Fibroblast of lung (primary cell): ENCODE results near the gene TREX2. TPM values are rescaled to one million over a fixed set of nuclear protein-coding genes. Genes with fewer than 3 reads are reported as not detected.

ENCODE experiments used
- DNase-seq, 2 donors: peaks; one replicate each; pipeline versions ENCODE4 v3.0.0 to v3.0.0-alpha.2; 2010; ENCODE audit warnings: low read depth in 2 of 2
- H2AFZ ChIP-seq: 2 replicates; pipeline ENCODE4 v1.5.1; 2012; ENCODE audit warnings: low read length, control low read depth, inconsistent platforms
- H3K27ac ChIP-seq: 2 replicates; pipeline ENCODE4 v1.5.1; 2011; ENCODE audit warnings: low read length, control low read depth; ENCODE audit not compliant: insufficient read depth
- H3K27me3 ChIP-seq: 2 replicates; pipeline ENCODE4 v1.5.1; 2011; ENCODE audit warnings: mild to moderate bottlenecking, low read length; ENCODE audit not compliant: control insufficient read depth, insufficient read depth
- H3K36me3 ChIP-seq: 2 replicates; pipeline ENCODE4 v1.5.1; 2011; ENCODE audit warnings: low read length; ENCODE audit not compliant: control insufficient read depth, insufficient read depth
- H3K4me1 ChIP-seq: 2 replicates; pipeline ENCODE4 v1.5.1; 2011; ENCODE audit warnings: low read length; ENCODE audit not compliant: control insufficient read depth, insufficient read depth; ENCODE audit errors: extremely low read depth
- H3K4me2 ChIP-seq: 2 replicates; pipeline ENCODE4 v1.5.1; 2011; ENCODE audit warnings: low read length, control low read depth; ENCODE audit not compliant: insufficient read depth; ENCODE audit errors: extremely low read depth
- H3K4me3 ChIP-seq, 4 experiments: fragments of 200-600 bp in 1 of 4; sonication (generic) in 1 of 4; replicated peaks in 1 of 4; 2 replicates each; pipeline ENCODE4 v1.5.1; 2011 to 2016; ENCODE audit warnings: low read length in 4 of 4, low read depth in 3 of 4, mild to moderate bottlenecking in 3 of 4, control low read depth in 2 of 4, inconsistent platforms in 1 of 4, mixed read lengths in 1 of 4; ENCODE audit not compliant: insufficient read depth in 1 of 4; ENCODE audit errors: control extremely low read depth in 1 of 4
- H3K79me2 ChIP-seq: 2 replicates; pipeline ENCODE4 v1.5.1; 2012; ENCODE audit warnings: mild to moderate bottlenecking, low read length, inconsistent platforms; ENCODE audit not compliant: control insufficient read depth, insufficient read depth
- H3K9ac ChIP-seq: 2 replicates; pipeline ENCODE4 v1.5.1; 2011; ENCODE audit warnings: mild to moderate bottlenecking, low read length, control low read depth; ENCODE audit not compliant: insufficient read depth
- H3K9me3 ChIP-seq: 2 replicates; pipeline ENCODE4 v1.5.1; 2012; ENCODE audit warnings: low read depth, low read length; ENCODE audit not compliant: control insufficient read depth, insufficient read depth
- H4K20me1 ChIP-seq: 2 replicates; pipeline ENCODE4 v1.5.1; 2011; ENCODE audit warnings: low read length; ENCODE audit not compliant: control insufficient read depth, insufficient read depth; ENCODE audit errors: extremely low read depth
- EZH2 ChIP-seq: IDR thresholded peaks from 2 replicates; pipeline ENCODE4 v1.5.1; 2012; ENCODE audit warnings: low read length, control low read depth, mild to moderate bottlenecking; ENCODE audit errors: missing control alignments
- polyA plus RNA-seq, 2 donors: library from polyadenylated mRNA; depleted of rRNA in 1 of 2; stranded (reverse) in 1 of 2; unstranded in 1 of 2; fragments of >200 nt; gene quantifications; 2 replicates each; pipeline ENCODE4 v1.2.1, GENCODE V29; 2011 to 2012; ENCODE audit warnings: missing spikeins in 1 of 2
- total RNA-seq: library from RNA; depleted of rRNA; stranded (reverse); fragments of >200 nt; gene quantifications from 2 replicates; pipeline ENCODE4 v1.2.1, GENCODE V29; 2014
- TF ChIP-seq, protein P1 (sequence below), 2 donors: IDR thresholded peaks in 1 of 2; conservative IDR thresholded peaks in 1 of 2; 1 replicate in 1 of 2; 2 replicates in 1 of 2; pipeline ENCODE4 v1.5.1; 2011 to 2012; ENCODE audit warnings: low read length in 2 of 2, control low read depth in 1 of 2, inconsistent platforms in 1 of 2, low read depth in 1 of 2, mild to moderate bottlenecking in 1 of 2

TREX2 gene
- total and polyA plus RNA-seq, 2 donors (not counting 1 experiment from before 2014, with no cell fraction given): 3.1 TPM; not detected in 1

- no peak overlapping the region for H3K9ac ChIP-seq
- no peaks in the 10 kb centered on the region for H3K27me3 ChIP-seq
- H3K9me3 ChIP-seq: no peaks in the 10 kb centered on the region
- no peak for DNase-seq
- TF ChIP-seq, protein P1, sequence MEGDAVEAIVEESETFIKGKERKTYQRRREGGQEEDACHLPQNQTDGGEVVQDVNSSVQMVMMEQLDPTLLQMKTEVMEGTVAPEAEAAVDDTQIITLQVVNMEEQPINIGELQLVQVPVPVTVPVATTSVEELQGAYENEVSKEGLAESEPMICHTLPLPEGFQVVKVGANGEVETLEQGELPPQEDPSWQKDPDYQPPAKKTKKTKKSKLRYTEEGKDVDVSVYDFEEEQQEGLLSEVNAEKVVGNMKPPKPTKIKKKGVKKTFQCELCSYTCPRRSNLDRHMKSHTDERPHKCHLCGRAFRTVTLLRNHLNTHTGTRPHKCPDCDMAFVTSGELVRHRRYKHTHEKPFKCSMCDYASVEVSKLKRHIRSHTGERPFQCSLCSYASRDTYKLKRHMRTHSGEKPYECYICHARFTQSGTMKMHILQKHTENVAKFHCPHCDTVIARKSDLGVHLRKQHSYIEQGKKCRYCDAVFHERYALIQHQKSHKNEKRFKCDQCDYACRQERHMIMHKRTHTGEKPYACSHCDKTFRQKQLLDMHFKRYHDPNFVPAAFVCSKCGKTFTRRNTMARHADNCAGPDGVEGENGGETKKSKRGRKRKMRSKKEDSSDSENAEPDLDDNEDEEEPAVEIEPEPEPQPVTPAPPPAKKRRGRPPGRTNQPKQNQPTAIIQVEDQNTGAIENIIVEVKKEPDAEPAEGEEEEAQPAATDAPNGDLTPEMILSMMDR (conservative IDR thresholded peaks at IDR 0.05 in 1 of 2, IDR thresholded peaks at IDR 0.05 in 1 of 2; ENCODE audit: low read depth in 1 of 2, low read length in 2 of 2): no peak
- TF ChIP-seq EZH2: no peak
- no peak overlapping the region for H2AFZ ChIP-seq
- no peaks in the 10 kb centered on the region for H4K20me1 ChIP-seq
- no peaks in the 10 kb centered on the region for H3K79me2 ChIP-seq
- H3K4me2 ChIP-seq: no peak overlapping the region
- H3K27ac ChIP-seq: no peak overlapping the region
- no peaks in the 10 kb centered on the region for H3K4me1 ChIP-seq
- H3K36me3 ChIP-seq: no peaks in the 10 kb centered on the region
- no peak overlapping the region for H3K4me3 ChIP-seq
These were observed 9.2 kb upstream of the TREX2 start for GRCh38 chrX:153454901-153455550.

GRCh38 chrX:153450949-153451277, 5.1 kb upstream of the TREX2 start:
- DNase-seq: no peak
- Histone ChIP-seq H3K9me3 (no peaks in the 10 kb centered on the region), H3K4me3 (no peak overlapping the region), H3K27ac (no peak overlapping the region), H3K4me1 (no peaks in the 10 kb centered on the region), H4K20me1 (no peaks in the 10 kb centered on the region), H3K79me2 (no peaks in the 10 kb centered on the region), H2AFZ (no peak overlapping the region), H3K27me3 (no peaks in the 10 kb centered on the region), H3K9ac (no peak overlapping the region), H3K36me3 (no peaks in the 10 kb centered on the region), H3K4me2 (no peak overlapping the region)
- TF ChIP-seq EZH2: no peak
- TF ChIP-seq, protein P1 (conservative IDR thresholded peaks at IDR 0.05 in 1 of 2, IDR thresholded peaks at IDR 0.05 in 1 of 2; ENCODE audit: low read depth in 1 of 2, low read length in 2 of 2): no peak

DNA sequence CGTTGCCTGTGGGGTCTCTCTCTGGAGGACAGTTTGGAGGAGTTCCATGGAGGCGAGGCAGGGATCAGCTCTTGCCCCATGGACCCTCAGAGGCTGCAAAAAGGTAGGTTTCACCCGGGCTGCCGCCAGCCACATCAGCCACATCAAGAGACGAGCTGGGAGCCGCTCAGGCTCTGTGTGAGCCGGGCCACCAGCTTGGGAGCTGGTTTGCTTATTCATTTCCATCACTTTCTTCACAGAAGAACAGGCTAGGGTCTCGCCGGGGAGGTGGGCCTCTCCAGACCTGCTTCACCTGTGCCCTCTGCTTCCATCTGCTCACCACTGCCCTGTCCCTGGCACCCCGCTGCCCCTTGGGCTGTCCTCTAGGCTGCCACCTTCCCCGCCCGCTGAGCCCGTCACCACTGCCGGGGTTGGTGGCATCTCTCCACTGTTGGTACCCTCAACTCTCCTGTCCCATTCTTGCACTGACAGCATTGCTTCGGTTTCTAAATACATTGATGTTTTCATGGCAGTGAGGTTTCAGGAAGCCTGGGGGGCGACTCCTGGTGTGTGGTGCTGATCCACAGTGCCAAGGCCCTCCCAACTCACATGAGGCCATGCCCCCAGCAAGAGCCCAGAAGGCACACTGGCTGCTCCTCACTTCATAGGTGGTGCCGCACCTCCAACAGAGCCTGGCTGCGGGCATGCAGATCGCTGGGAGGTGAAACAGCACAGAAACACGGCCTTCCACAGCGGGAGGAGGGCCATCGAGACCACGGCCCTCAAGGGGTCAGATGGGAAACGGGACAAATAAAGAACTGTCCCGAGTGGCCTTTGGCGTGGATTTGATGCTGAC, 4.5 kb upstream of the TREX2 start:
- Histone ChIP-seq H2AFZ (no peak overlapping the region), H3K79me2 (no peaks in the 10 kb centered on the region), H3K4me2 (no peak overlapping the region), H4K20me1 (no peaks in the 10 kb centered on the region), H3K4me3 (no peak overlapping the region), H3K4me1 (no peaks in the 10 kb centered on the region), H3K9me3 (no peaks in the 10 kb centered on the region), H3K27ac (no peak overlapping the region), H3K9ac (no peak overlapping the region), H3K36me3 (no peaks in the 10 kb centered on the region), H3K27me3 (no peaks in the 10 kb centered on the region)
- DNase-seq: no peak
- no peak for TF ChIP-seq EZH2
- TF ChIP-seq, protein P1 (conservative IDR thresholded peaks at IDR 0.05 in 1 of 2, IDR thresholded peaks at IDR 0.05 in 1 of 2; ENCODE audit: low read depth in 1 of 2, low read length in 2 of 2): no peak
